ENCODE results near the gene PLCB1.

- TF ChIP-seq CTCF (IDR thresholded peaks at IDR 0.05): no peak
- no peak for TF ChIP-seq POLR2A (IDR thresholded peaks at IDR 0.05)
Observed at GRCh38 chr20:8689337-8689736, 557.3 kb downstream of the PLCB1 start.

Data from breast epithelium (tissue), 3 donors.